ENCODE results near the gene SIDT2. TPM values are rescaled to one million over a fixed set of nuclear protein-coding genes. Genes with fewer than 3 reads are reported as not detected.
"Not testable (repeated sequence)": the region's sequence is repeated elsewhere in the genome, so short reads cannot be mapped to it uniquely, and the experiment has no call there.

The SIDT2 gene
- total RNA-seq, 1 experiment from 2014 or later = 30.6 TPM

- not testable (repeated sequence) for H3K27ac ChIP-seq (ENCODE audit: low read length); H3K36me3 ChIP-seq (ENCODE audit: insufficient read depth, low read length)
Measured at GRCh38 chr11:117208710-117209109, 30.2 kb downstream of the SIDT2 start.

GRCh38 chr11:117209351-117210125, 31.0 kb downstream of the SIDT2 start:
- not testable (repeated sequence) for H3K9ac ChIP-seq (ENCODE audit: low read length); H3K4me3 ChIP-seq (ENCODE audit: low read length); H3K79me2 ChIP-seq (ENCODE audit: low read length); H3K36me3 ChIP-seq (ENCODE audit: insufficient read depth, low read length); H3K9me3 ChIP-seq (ENCODE audit: low read length); H3K27ac ChIP-seq (ENCODE audit: low read length); H3K27me3 ChIP-seq (ENCODE audit: low read length); DNase-seq; H4K20me1 ChIP-seq (ENCODE audit: insufficient read depth, low read depth, low read length); H2AFZ ChIP-seq (ENCODE audit: low read length); H3K4me2 ChIP-seq (ENCODE audit: low read depth, low read length, poor library complexity, severe bottlenecking); H3K4me1 ChIP-seq (ENCODE audit: low read length); H3K9me2 ChIP-seq (replicated peaks; ENCODE audit: insufficient read depth, low read length)

More at GRCh38 chr11:117208710-117209109, 30.2 kb downstream of the SIDT2 start:
- not testable (repeated sequence) for H3K4me3 ChIP-seq (ENCODE audit: low read length); H3K9me3 ChIP-seq (ENCODE audit: low read length); DNase-seq; H3K9ac ChIP-seq (ENCODE audit: low read length); H3K79me2 ChIP-seq (ENCODE audit: low read length); H3K4me1 ChIP-seq (ENCODE audit: low read length); H3K27me3 ChIP-seq (ENCODE audit: low read length); H2AFZ ChIP-seq (ENCODE audit: low read length); H4K20me1 ChIP-seq (ENCODE audit: insufficient read depth, low read depth, low read length); H3K4me2 ChIP-seq (ENCODE audit: low read depth, low read length, poor library complexity, severe bottlenecking); H3K9me2 ChIP-seq (replicated peaks; ENCODE audit: insufficient read depth, low read length)

- H3K9me2 ChIP-seq (replicated peaks; ENCODE audit: insufficient read depth, low read length) = no peaks in the 10 kb centered on the region
- H3K27me3 ChIP-seq (ENCODE audit: low read length) = no peaks in the 10 kb centered on the region
- H3K4me2 ChIP-seq (ENCODE audit: low read depth, low read length, poor library complexity, severe bottlenecking) = no peak overlapping the region
- H2AFZ ChIP-seq (ENCODE audit: low read length) = no peak overlapping the region
- no peaks in the 10 kb centered on the region for H3K79me2 ChIP-seq (ENCODE audit: low read length)
- H3K9ac ChIP-seq (ENCODE audit: low read length) = no peak overlapping the region
- no peaks in the 10 kb centered on the region for H3K36me3 ChIP-seq (ENCODE audit: insufficient read depth, low read length)
- no peaks in the 10 kb centered on the region for H4K20me1 ChIP-seq (ENCODE audit: insufficient read depth, low read depth, low read length)
- no peaks in the 10 kb centered on the region for H3K4me1 ChIP-seq (ENCODE audit: low read length)
- H3K27ac ChIP-seq (ENCODE audit: low read length) = no peak overlapping the region
- no peak overlapping the region for H3K4me3 ChIP-seq (ENCODE audit: low read length)
- DNase-seq = no peak
- no peaks in the 10 kb centered on the region for H3K9me3 ChIP-seq (ENCODE audit: low read length)
Measured at GRCh38 chr11:117210620-117211019, 32.1 kb downstream of the SIDT2 start.

GRCh38 chr11:117212697-117213355, 34.3 kb downstream of the SIDT2 start:
- Histone ChIP-seq H3K9ac (ENCODE audit: low read length) (no peak overlapping the region), H3K27me3 (ENCODE audit: low read length) (no peaks in the 10 kb centered on the region), H3K9me2 (replicated peaks; ENCODE audit: insufficient read depth, low read length) (no peaks in the 10 kb centered on the region), H2AFZ (ENCODE audit: low read length) (no peak overlapping the region), H3K79me2 (ENCODE audit: low read length) (no peaks in the 10 kb centered on the region), H3K4me1 (ENCODE audit: low read length) (no peaks in the 10 kb centered on the region), H3K4me3 (ENCODE audit: low read length) (no peak overlapping the region), H3K4me2 (ENCODE audit: low read depth, low read length, poor library complexity, severe bottlenecking) (no peak overlapping the region), H3K27ac (ENCODE audit: low read length) (no peak overlapping the region), H3K9me3 (ENCODE audit: low read length) (no peaks in the 10 kb centered on the region), H3K36me3 (ENCODE audit: insufficient read depth, low read length) (no peaks in the 10 kb centered on the region), H4K20me1 (ENCODE audit: insufficient read depth, low read depth, low read length) (no peaks in the 10 kb centered on the region)
- DNase-seq = no peak

- no peaks in the 10 kb centered on the region for H3K79me2 ChIP-seq (ENCODE audit: low read length)
Measured at GRCh38 chr11:117214404-117215110, 36.0 kb downstream of the SIDT2 start.

GRCh38 chr11:117217141-117218084, 38.9 kb downstream of the SIDT2 start:
- no peak overlapping the region for H2AFZ ChIP-seq (ENCODE audit: low read length)
- no peaks in the 10 kb centered on the region for H3K27me3 ChIP-seq (ENCODE audit: low read length)
- no peak overlapping the region for H3K4me2 ChIP-seq (ENCODE audit: low read depth, low read length, poor library complexity, severe bottlenecking)
- H3K9me3 ChIP-seq (ENCODE audit: low read length) = no peaks in the 10 kb centered on the region
- H4K20me1 ChIP-seq (ENCODE audit: insufficient read depth, low read depth, low read length) = no peaks in the 10 kb centered on the region
- no peak overlapping the region for H3K4me3 ChIP-seq (ENCODE audit: low read length)
- no peak overlapping the region for H3K9ac ChIP-seq (ENCODE audit: low read length)
- no peaks in the 10 kb centered on the region for H3K79me2 ChIP-seq (ENCODE audit: low read length)
- H3K9me2 ChIP-seq (replicated peaks; ENCODE audit: insufficient read depth, low read length) = no peaks in the 10 kb centered on the region
- H3K36me3 ChIP-seq (ENCODE audit: insufficient read depth, low read length) = no peaks in the 10 kb centered on the region
- H3K27ac ChIP-seq (ENCODE audit: low read length) = no peak overlapping the region
- H3K4me1 ChIP-seq (ENCODE audit: low read length) = no peaks in the 10 kb centered on the region
- peak; percentile 14 for DNase-seq

More at GRCh38 chr11:117214404-117215110, 36.0 kb downstream of the SIDT2 start:
- Histone ChIP-seq H3K36me3 (ENCODE audit: insufficient read depth, low read length) (no peaks in the 10 kb centered on the region), H2AFZ (ENCODE audit: low read length) (no peak overlapping the region), H3K4me1 (ENCODE audit: low read length) (no peaks in the 10 kb centered on the region), H4K20me1 (ENCODE audit: insufficient read depth, low read depth, low read length) (no peaks in the 10 kb centered on the region), H3K27me3 (ENCODE audit: low read length) (no peaks in the 10 kb centered on the region), H3K4me3 (ENCODE audit: low read length) (no peak overlapping the region), H3K27ac (ENCODE audit: low read length) (no peak overlapping the region), H3K9ac (ENCODE audit: low read length) (no peak overlapping the region), H3K9me2 (replicated peaks; ENCODE audit: insufficient read depth, low read length) (no peaks in the 10 kb centered on the region), H3K4me2 (ENCODE audit: low read depth, low read length, poor library complexity, severe bottlenecking) (no peak overlapping the region), H3K9me3 (ENCODE audit: low read length) (no peaks in the 10 kb centered on the region)
- no peak for DNase-seq

- Histone ChIP-seq H3K79me2 (ENCODE audit: low read length) (no peaks in the 10 kb centered on the region), H3K36me3 (ENCODE audit: insufficient read depth, low read length) (no peaks in the 10 kb centered on the region), H3K4me3 (ENCODE audit: low read length) (no peak overlapping the region), H3K4me1 (ENCODE audit: low read length) (no peaks in the 10 kb centered on the region), H3K27ac (ENCODE audit: low read length) (no peak overlapping the region), H4K20me1 (ENCODE audit: insufficient read depth, low read depth, low read length) (no peaks in the 10 kb centered on the region), H3K9ac (ENCODE audit: low read length) (no peak overlapping the region), H2AFZ (ENCODE audit: low read length) (no peak overlapping the region), H3K9me2 (replicated peaks; ENCODE audit: insufficient read depth, low read length) (no peaks in the 10 kb centered on the region), H3K27me3 (ENCODE audit: low read length) (no peaks in the 10 kb centered on the region), H3K4me2 (ENCODE audit: low read depth, low read length, poor library complexity, severe bottlenecking) (no peak overlapping the region), H3K9me3 (ENCODE audit: low read length) (no peaks in the 10 kb centered on the region)
- DNase-seq = peak; percentile 9
Measured at GRCh38 chr11:117218133-117218915, 39.8 kb downstream of the SIDT2 start.
